HepG2 (cell line): ENCODE data around the gene MAP2K3. TPM values are rescaled to one million over a fixed set of nuclear protein-coding genes. Genes with fewer than 3 reads are reported as not detected.

ENCODE experiments used
- BCL6 ChIP-seq: IDR thresholded peaks from 2 replicates; pipeline ENCODE4 v1.6.1; 2016; ENCODE audit warnings: missing genetic modification reagents, missing compliant biosample characterization
- HDAC6 ChIP-seq: fragments of 200-600 bp; sonication (generic); IDR thresholded peaks from 2 replicates; pipeline ENCODE4 v1.7.0; 2017; ENCODE audit warnings: mild to moderate bottlenecking, antibody characterized with exemption, low read length, low read depth
- HES4 ChIP-seq: sonication (generic); formaldehyde crosslinking; IDR thresholded peaks from 2 replicates; pipeline ENCODE4 v1.9.0; 2021; ENCODE audit warnings: mild to moderate bottlenecking, missing genetic modification reagents, borderline replicate concordance
- HMG20A ChIP-seq: IDR thresholded peaks from 2 replicates; pipeline ENCODE4 v1.6.1; 2016; ENCODE audit warnings: borderline replicate concordance
- JUN ChIP-seq: sonication (generic); formaldehyde crosslinking; IDR thresholded peaks from 2 replicates; pipeline ENCODE4 v1.4.0; 2020; ENCODE audit warnings: mild to moderate bottlenecking, missing genetic modification reagents
- SAP130 ChIP-seq: IDR thresholded peaks from 2 replicates; pipeline ENCODE4 v1.6.1; 2016; ENCODE audit warnings: low read depth
- SRF ChIP-seq: IDR thresholded peaks from 2 replicates; pipeline ENCODE4 v1.6.1; 2011; ENCODE audit warnings: mild to moderate bottlenecking, low read depth, low read length, moderate library complexity
- ZBTB38 ChIP-seq: sonication (generic); formaldehyde crosslinking; IDR thresholded peaks from 2 replicates; pipeline ENCODE4 v1.5.1; 2020; ENCODE audit warnings: mild to moderate bottlenecking, missing genetic modification reagents
- ZNF101 ChIP-seq: sonication (generic); formaldehyde crosslinking; IDR thresholded peaks from 2 replicates; pipeline ENCODE4 v1.4.0; 2020; ENCODE audit warnings: mild to moderate bottlenecking, low read depth, missing genetic modification reagents, borderline replicate concordance
- ZNF792 ChIP-seq: IDR thresholded peaks from 2 replicates; pipeline ENCODE4 v1.6.1; 2016
- polyA plus RNA-seq, 8 experiments: library from polyadenylated mRNA; depleted of rRNA in 3 of 8; stranded (reverse) in 7 of 8; unstranded in 1 of 8; fragments of >200 nt; fragmentation: Illumina TruSeq in 4 of 8; extraction: Trizol in 4 of 8; gene quantifications; 2 replicates each; pipeline versions ENCODE4 v1.2.1 to v1.2.3, GENCODE V29; 2011 to 2016; ENCODE audit warnings: low read depth in 4 of 8, missing spikeins in 1 of 8, mixed read lengths in 1 of 8; ENCODE audit not compliant: insufficient read depth in 1 of 8
- total RNA-seq, 5 experiments: library from RNA; depleted of rRNA; stranded (reverse); fragments of >200 nt; fragmentation: Illumina TruSeq; extraction: Trizol; gene quantifications; 2 replicates each; pipeline ENCODE4 v1.2.3, GENCODE V29; 2016; ENCODE audit warnings: low read depth in 1 of 5
- TF ChIP-seq, protein P1 (sequence below): sonication (generic); formaldehyde crosslinking; IDR thresholded peaks from 2 replicates; pipeline ENCODE4 v1.4.0; 2020; ENCODE audit warnings: low read depth, mild to moderate bottlenecking, missing genetic modification reagents
- TF ChIP-seq, protein P2 (sequence below): sonication (generic); formaldehyde crosslinking; IDR thresholded peaks from 2 replicates; pipeline ENCODE4 v1.4.0; 2020; ENCODE audit warnings: missing genetic modification reagents, borderline replicate concordance
- TF ChIP-seq, protein P3 (sequence below): sonication (generic); formaldehyde crosslinking; conservative IDR thresholded peaks from 2 replicates; pipeline ENCODE4 v1.8.1; 2023; ENCODE audit warnings: missing genetic modification reagents
- TF ChIP-seq, protein P4 (sequence below), 2 experiments: sonication (generic) in 1 of 2; formaldehyde crosslinking in 1 of 2; IDR thresholded peaks; 2 replicates each; pipeline versions ENCODE4 v1.6.1 to v1.9.0; 2014 to 2022; ENCODE audit warnings: antibody characterized with exemption in 1 of 2, borderline replicate concordance in 1 of 2, inconsistent platforms in 1 of 2, low read depth in 1 of 2, missing genetic modification reagents in 1 of 2

Gene MAP2K3
- total and polyA plus RNA-seq, 2 of the 13 experiments (the other 11 are each of a cell fraction or from before 2014, with no cell fraction given) = 20.5 to 27.4 TPM

GRCh38 chr17:21287703-21288449, 3.4 kb downstream of the MAP2K3 start (continued):
- TF ChIP-seq, protein P1, sequence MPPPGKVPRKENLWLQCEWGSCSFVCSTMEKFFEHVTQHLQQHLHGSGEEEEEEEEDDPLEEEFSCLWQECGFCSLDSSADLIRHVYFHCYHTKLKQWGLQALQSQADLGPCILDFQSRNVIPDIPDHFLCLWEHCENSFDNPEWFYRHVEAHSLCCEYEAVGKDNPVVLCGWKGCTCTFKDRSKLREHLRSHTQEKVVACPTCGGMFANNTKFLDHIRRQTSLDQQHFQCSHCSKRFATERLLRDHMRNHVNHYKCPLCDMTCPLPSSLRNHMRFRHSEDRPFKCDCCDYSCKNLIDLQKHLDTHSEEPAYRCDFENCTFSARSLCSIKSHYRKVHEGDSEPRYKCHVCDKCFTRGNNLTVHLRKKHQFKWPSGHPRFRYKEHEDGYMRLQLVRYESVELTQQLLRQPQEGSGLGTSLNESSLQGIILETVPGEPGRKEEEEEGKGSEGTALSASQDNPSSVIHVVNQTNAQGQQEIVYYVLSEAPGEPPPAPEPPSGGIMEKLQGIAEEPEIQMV (CRISPR knock-in tag) = no peak
- TF ChIP-seq HDAC6 = no peak
- TF ChIP-seq, protein P2, sequence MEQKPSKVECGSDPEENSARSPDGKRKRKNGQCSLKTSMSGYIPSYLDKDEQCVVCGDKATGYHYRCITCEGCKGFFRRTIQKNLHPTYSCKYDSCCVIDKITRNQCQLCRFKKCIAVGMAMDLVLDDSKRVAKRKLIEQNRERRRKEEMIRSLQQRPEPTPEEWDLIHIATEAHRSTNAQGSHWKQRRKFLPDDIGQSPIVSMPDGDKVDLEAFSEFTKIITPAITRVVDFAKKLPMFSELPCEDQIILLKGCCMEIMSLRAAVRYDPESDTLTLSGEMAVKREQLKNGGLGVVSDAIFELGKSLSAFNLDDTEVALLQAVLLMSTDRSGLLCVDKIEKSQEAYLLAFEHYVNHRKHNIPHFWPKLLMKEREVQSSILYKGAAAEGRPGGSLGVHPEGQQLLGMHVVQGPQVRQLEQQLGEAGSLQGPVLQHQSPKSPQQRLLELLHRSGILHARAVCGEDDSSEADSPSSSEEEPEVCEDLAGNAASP = peak; percentile 66; the same call in 1 of the 2 replicates
- TF ChIP-seq HES4 (CRISPR knock-in tag) = no peak; the same call in 1 of the 2 replicates
- TF ChIP-seq ZBTB38 = no peak
- no peak for TF ChIP-seq HMG20A (CRISPR knock-in tag)
- TF ChIP-seq, protein P3, sequence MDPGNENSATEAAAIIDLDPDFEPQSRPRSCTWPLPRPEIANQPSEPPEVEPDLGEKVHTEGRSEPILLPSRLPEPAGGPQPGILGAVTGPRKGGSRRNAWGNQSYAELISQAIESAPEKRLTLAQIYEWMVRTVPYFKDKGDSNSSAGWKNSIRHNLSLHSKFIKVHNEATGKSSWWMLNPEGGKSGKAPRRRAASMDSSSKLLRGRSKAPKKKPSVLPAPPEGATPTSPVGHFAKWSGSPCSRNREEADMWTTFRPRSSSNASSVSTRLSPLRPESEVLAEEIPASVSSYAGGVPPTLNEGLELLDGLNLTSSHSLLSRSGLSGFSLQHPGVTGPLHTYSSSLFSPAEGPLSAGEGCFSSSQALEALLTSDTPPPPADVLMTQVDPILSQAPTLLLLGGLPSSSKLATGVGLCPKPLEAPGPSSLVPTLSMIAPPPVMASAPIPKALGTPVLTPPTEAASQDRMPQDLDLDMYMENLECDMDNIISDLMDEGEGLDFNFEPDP (CRISPR knock-in tag) = no peak
- TF ChIP-seq BCL6 (CRISPR knock-in tag) = peak; percentile 32; the same call in 1 of the 2 replicates
- peak; percentile 95 for TF ChIP-seq JUN (CRISPR knock-in tag)
- TF ChIP-seq, protein P4, sequence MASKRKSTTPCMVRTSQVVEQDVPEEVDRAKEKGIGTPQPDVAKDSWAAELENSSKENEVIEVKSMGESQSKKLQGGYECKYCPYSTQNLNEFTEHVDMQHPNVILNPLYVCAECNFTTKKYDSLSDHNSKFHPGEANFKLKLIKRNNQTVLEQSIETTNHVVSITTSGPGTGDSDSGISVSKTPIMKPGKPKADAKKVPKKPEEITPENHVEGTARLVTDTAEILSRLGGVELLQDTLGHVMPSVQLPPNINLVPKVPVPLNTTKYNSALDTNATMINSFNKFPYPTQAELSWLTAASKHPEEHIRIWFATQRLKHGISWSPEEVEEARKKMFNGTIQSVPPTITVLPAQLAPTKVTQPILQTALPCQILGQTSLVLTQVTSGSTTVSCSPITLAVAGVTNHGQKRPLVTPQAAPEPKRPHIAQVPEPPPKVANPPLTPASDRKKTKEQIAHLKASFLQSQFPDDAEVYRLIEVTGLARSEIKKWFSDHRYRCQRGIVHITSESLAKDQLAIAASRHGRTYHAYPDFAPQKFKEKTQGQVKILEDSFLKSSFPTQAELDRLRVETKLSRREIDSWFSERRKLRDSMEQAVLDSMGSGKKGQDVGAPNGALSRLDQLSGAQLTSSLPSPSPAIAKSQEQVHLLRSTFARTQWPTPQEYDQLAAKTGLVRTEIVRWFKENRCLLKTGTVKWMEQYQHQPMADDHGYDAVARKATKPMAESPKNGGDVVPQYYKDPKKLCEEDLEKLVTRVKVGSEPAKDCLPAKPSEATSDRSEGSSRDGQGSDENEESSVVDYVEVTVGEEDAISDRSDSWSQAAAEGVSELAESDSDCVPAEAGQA (IDR thresholded peaks at IDR 0.05; ENCODE audit: low read depth) = no peak
- TF ChIP-seq, protein P4 (CRISPR knock-in tag; IDR thresholded peaks at IDR 0.05; ENCODE audit: borderline replicate concordance) = no peak
- TF ChIP-seq ZNF101 (CRISPR knock-in tag) = no peak
- peak; percentile 78; the same call in 1 of the 2 replicates for TF ChIP-seq ZNF792 (CRISPR knock-in tag)
- no peak for TF ChIP-seq SRF
- peak; percentile 95 for TF ChIP-seq SAP130 (CRISPR knock-in tag)
